Tibial nerve (tissue), 4 donors: ENCODE results near the gene IFI27L1. TPM values are rescaled to one million over a fixed set of nuclear protein-coding genes. Genes with fewer than 3 reads are reported as not detected.

Source experiments
- DNase-seq, 2 donors: peaks; one replicate each; pipeline ENCODE4 v3.0.0-alpha.2; 2019; ENCODE audit warnings: low spot score in 2 of 2
- H3K27ac ChIP-seq, 4 donors: fragments of 200-600 bp; sonication (generic) in 3 of 4; one replicate each; pipeline ENCODE4 v1.5.1; 2017 to 2019; ENCODE audit warnings: mild to moderate bottlenecking in 1 of 4
- H3K27me3 ChIP-seq, 2 donors: fragments of 200-600 bp; sonication (generic) in 1 of 2; one replicate each; pipeline versions ENCODE4 v1.5.1 to v1.6.0; 2017 to 2019
- H3K36me3 ChIP-seq, 3 donors: fragments of 200-600 bp; sonication (generic); one replicate each; pipeline ENCODE4 v1.5.1; 2018 to 2019
- H3K4me1 ChIP-seq, 4 donors: fragments of 200-600 bp; sonication (generic) in 3 of 4; one replicate each; pipeline ENCODE4 v1.5.1; 2017 to 2019
- H3K4me3 ChIP-seq, 4 donors: fragments of 200-600 bp; sonication (generic) in 3 of 4; one replicate each; pipeline ENCODE4 v1.5.1; 2017 to 2019; ENCODE audit warnings: mild to moderate bottlenecking in 1 of 4, moderate library complexity in 1 of 4
- H3K9me3 ChIP-seq, 4 donors: fragments of 200-600 bp; sonication (generic) in 3 of 4; one replicate each; pipeline ENCODE4 v1.5.1; 2017 to 2019
- CTCF ChIP-seq, 5 experiments: fragments of 200-600 bp in 3 of 5; fragments of 450-650 bp in 2 of 5; sonication (generic) in 3 of 5; IDR thresholded peaks; one replicate each; pipeline ENCODE4 v1.5.1; 2016 to 2019; ENCODE audit warnings: antibody characterized with exemption in 5 of 5, mild to moderate bottlenecking in 3 of 5, moderate library complexity in 2 of 5
- EP300 ChIP-seq, 2 donors: sonication (generic); formaldehyde crosslinking; IDR thresholded peaks; one replicate each; pipeline ENCODE4 v1.6.1; 2017; ENCODE audit warnings: antibody characterized with exemption in 2 of 2, mild to moderate bottlenecking in 1 of 2
- POLR2A ChIP-seq, 2 donors: fragments of 450-650 bp; IDR thresholded peaks; one replicate each; pipeline ENCODE4 v1.6.1; 2017; ENCODE audit warnings: antibody characterized with exemption in 2 of 2, mild to moderate bottlenecking in 2 of 2, moderate library complexity in 2 of 2
- WGBS, 2 donors: methylation state at CpG; one replicate each; pipeline ENCODE4 v1.1.5; 2018; 5-methylcytosine and 5-hydroxymethylcytosine counted together
- total RNA-seq, 4 donors: library from RNA; depleted of rRNA; stranded (reverse); fragments of >200 nt; gene quantifications; one replicate each; pipeline ENCODE4 v1.1.0, GENCODE V29; 2016

The IFI27L1 gene
- total RNA-seq, 4 donors from 2014 or later: 2.7 to 14.6 (median 7.2) TPM

- TF ChIP-seq EP300 (IDR thresholded peaks at IDR 0.05): no peak
- no peak for TF ChIP-seq CTCF (IDR thresholded peaks at IDR 0.05)
- no peak for TF ChIP-seq POLR2A (IDR thresholded peaks at IDR 0.05)
- WGBS, 2 donors: 63 to 94% methylated on average over 3 of the region's 3 CpGs
- Histone ChIP-seq H3K4me1 (no peaks in the 10 kb centered on the region), H3K27ac (no peak overlapping the region), H3K9me3 (peaks cover 0 to 21% (median 0%) of the 10 kb centered on the region in 4 donors), H3K27me3 (no peaks in the 10 kb centered on the region), H3K36me3 (peaks cover 0 to 20% (median 0%) of the 10 kb centered on the region in 3 donors), H3K4me3 (no peak overlapping the region)
- no peak for DNase-seq
Observed at GRCh38 chr14:94122438-94122837, 41.3 kb downstream of the IFI27L1 start.

GRCh38 chr14:94123296-94123695, 42.2 kb downstream of the IFI27L1 start:
- Histone ChIP-seq H3K9me3 (peaks cover 0 to 21% (median 0%) of the 10 kb centered on the region in 4 donors), H3K27me3 (no peaks in the 10 kb centered on the region), H3K4me1 (peaks cover 0 to 1% (median 0%) of the 10 kb centered on the region in 4 donors), H3K27ac (no peak overlapping the region), H3K4me3 (no peak overlapping the region), H3K36me3 (peaks cover 0 to 29% (median 0%) of the 10 kb centered on the region in 3 donors)
- TF ChIP-seq CTCF (IDR thresholded peaks at IDR 0.05) (no peak), EP300 (IDR thresholded peaks at IDR 0.05) (no peak), POLR2A (IDR thresholded peaks at IDR 0.05) (no peak)
- WGBS, 2 donors: 89 to 90% methylated on average over 9 of the region's 9 CpGs
- DNase-seq: no peak

GRCh38 chr14:94123868-94124267, 42.8 kb downstream of the IFI27L1 start:
- Histone ChIP-seq H3K27ac (no peak overlapping the region), H3K27me3 (no peaks in the 10 kb centered on the region), H3K4me3 (no peak overlapping the region), H3K9me3 (peaks cover 0 to 21% (median 0%) of the 10 kb centered on the region in 4 donors), H3K4me1 (peaks cover 0 to 7% (median 2%) of the 10 kb centered on the region in 4 donors), H3K36me3 (peaks cover 0 to 29% (median 0%) of the 10 kb centered on the region in 3 donors)
- DNase-seq: no peak
- TF ChIP-seq CTCF (IDR thresholded peaks at IDR 0.05) (no peak), POLR2A (IDR thresholded peaks at IDR 0.05) (no peak), EP300 (IDR thresholded peaks at IDR 0.05) (no peak)
- WGBS, 2 donors: 93 to 97% methylated on average over 1 of the region's 1 CpG

GRCh38 chr14:94124582-94125377, 43.7 kb downstream of the IFI27L1 start:
- no peak for DNase-seq
- WGBS, 2 donors: 80 to 92% methylated on average over 9 of the region's 9 CpGs
- TF ChIP-seq EP300 (IDR thresholded peaks at IDR 0.05) (no peak), CTCF (IDR thresholded peaks at IDR 0.05) (no peak), POLR2A (IDR thresholded peaks at IDR 0.05) (no peak)
- H3K27me3 ChIP-seq: no peaks in the 10 kb centered on the region
- no peak overlapping the region for H3K27ac ChIP-seq
- peaks cover 0 to 29% (median 0%) of the 10 kb centered on the region in 3 donors for H3K36me3 ChIP-seq
- no peak overlapping the region for H3K4me3 ChIP-seq
- H3K4me1 ChIP-seq: peaks cover 0 to 10% (median 4%) of the 10 kb centered on the region in 4 donors
- H3K9me3 ChIP-seq: peaks cover 0 to 12% (median 0%) of the 10 kb centered on the region in 4 donors
